ENCODE data around the gene CCNC. TPM values are rescaled to one million over a fixed set of nuclear protein-coding genes. Genes with fewer than 3 reads are reported as not detected.

The CCNC gene
- total RNA-seq, 1 donor from 2014 or later = 49.3 TPM

DNA sequence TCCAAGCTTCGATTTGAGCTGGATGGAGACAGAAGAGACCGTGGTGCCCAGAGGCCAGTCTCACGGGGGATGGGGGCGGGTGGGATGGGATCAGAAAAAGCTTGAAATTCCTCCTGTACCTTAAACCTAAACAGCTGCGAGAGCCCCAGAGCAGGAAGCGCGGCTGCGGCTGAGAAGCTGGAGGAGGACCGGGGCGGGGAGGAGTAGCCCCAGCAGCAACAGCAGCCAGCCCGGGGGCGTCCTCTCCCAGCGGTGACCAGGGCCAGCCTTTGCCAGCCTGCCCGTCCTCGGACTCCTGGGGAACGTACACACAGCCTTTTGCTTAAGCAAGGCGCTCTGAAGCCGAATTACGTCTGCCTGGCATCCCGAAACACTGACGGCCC lies 20.8 kb upstream of the CCNC start:
- Mint-ChIP-seq H3K27ac (ENCODE audit: unreplicated experiment) (peak overlapping the region; percentile 87), H3K36me3 (ENCODE audit: unreplicated experiment) (peaks cover 4% of the 10 kb centered on the region), H3K4me3 (ENCODE audit: unreplicated experiment) (peak overlapping the region; percentile 89), H3K9me3 (ENCODE audit: unreplicated experiment) (peaks cover 18% of the 10 kb centered on the region), H3K4me1 (ENCODE audit: low read depth, unreplicated experiment) (peaks cover 27% of the 10 kb centered on the region), H3K27me3 (ENCODE audit: unreplicated experiment) (peaks cover 20% of the 10 kb centered on the region)
- TF ChIP-seq, protein P1, sequence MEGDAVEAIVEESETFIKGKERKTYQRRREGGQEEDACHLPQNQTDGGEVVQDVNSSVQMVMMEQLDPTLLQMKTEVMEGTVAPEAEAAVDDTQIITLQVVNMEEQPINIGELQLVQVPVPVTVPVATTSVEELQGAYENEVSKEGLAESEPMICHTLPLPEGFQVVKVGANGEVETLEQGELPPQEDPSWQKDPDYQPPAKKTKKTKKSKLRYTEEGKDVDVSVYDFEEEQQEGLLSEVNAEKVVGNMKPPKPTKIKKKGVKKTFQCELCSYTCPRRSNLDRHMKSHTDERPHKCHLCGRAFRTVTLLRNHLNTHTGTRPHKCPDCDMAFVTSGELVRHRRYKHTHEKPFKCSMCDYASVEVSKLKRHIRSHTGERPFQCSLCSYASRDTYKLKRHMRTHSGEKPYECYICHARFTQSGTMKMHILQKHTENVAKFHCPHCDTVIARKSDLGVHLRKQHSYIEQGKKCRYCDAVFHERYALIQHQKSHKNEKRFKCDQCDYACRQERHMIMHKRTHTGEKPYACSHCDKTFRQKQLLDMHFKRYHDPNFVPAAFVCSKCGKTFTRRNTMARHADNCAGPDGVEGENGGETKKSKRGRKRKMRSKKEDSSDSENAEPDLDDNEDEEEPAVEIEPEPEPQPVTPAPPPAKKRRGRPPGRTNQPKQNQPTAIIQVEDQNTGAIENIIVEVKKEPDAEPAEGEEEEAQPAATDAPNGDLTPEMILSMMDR (IDR thresholded peaks at IDR 0.05; ENCODE audit: partially characterized antibody, unreplicated experiment) = no peak
- DNase-seq = peak; percentile 50

DNA sequence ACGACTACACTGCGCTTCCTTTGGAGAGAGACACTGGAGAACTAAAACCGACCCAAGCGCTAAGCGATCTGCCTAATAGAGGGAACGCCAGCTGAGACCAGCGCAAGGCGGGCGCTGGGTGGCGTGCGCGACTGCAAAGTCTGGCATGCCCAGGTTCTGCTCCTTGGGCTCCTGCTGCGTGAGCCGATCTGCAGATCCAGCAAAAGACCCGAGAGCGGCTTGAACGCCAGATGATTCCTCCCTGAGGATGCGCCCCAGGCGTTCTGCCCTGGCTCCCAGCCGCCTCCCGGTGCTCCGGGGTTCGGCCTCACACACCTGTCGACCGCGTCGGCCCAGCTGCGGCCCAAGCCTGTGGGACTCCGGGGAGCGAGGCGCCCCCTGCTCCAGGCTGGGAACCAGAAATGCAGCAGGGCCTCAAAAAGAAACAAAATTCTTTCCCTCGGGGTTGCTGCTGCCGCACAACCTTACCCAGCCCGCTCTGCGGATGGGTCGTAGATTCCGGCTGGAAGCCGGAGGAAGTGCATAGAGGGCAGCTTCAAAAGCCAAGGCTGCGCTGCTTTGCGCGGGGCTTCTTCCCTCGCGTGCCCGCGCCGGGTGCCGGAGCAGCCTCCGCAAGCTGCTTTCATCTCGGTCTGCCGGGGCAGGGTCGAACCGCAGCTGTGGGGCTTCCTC lies 20.3 kb upstream of the CCNC start:
- peak overlapping the region; percentile 87 for H3K27ac Mint-ChIP-seq (ENCODE audit: unreplicated experiment)
- H3K27me3 Mint-ChIP-seq (ENCODE audit: unreplicated experiment) = peaks cover 19% of the 10 kb centered on the region
- H3K9me3 Mint-ChIP-seq (ENCODE audit: unreplicated experiment) = peaks cover 18% of the 10 kb centered on the region
- peaks cover 26% of the 10 kb centered on the region for H3K4me1 Mint-ChIP-seq (ENCODE audit: low read depth, unreplicated experiment)
- peak overlapping the region; percentile 89 for H3K4me3 Mint-ChIP-seq (ENCODE audit: unreplicated experiment)
- peak; percentile 86 for DNase-seq
- TF ChIP-seq, protein P1 (IDR thresholded peaks at IDR 0.05; ENCODE audit: partially characterized antibody, unreplicated experiment) = no peak
- peaks cover 4% of the 10 kb centered on the region for H3K36me3 Mint-ChIP-seq (ENCODE audit: unreplicated experiment)

DNA sequence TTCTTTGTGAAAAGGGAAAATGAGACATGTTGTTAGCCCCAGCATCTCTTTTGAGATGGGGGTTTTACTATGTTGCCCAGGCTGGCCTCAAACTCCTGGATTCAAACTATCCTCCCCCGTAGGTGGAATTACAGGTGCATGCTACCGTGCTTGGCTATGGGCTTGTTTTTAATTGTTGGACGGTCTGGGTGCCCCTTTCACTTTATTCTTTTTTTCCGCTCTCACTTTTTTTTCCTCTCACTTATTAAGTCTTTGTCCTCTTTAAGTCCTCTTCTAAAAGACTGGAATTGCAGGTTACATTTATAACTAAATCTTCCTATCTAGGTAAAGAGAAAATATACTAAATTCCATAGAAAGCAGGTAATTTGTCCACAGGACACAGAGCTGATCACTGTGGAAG lies 19.3 kb upstream of the CCNC start:
- Mint-ChIP-seq H3K4me1 (ENCODE audit: low read depth, unreplicated experiment) (peaks cover 23% of the 10 kb centered on the region), H3K9me3 (ENCODE audit: unreplicated experiment) (peaks cover 18% of the 10 kb centered on the region), H3K27me3 (ENCODE audit: unreplicated experiment) (peaks cover 17% of the 10 kb centered on the region), H3K27ac (ENCODE audit: unreplicated experiment) (no peak overlapping the region), H3K36me3 (ENCODE audit: unreplicated experiment) (peaks cover 4% of the 10 kb centered on the region), H3K4me3 (ENCODE audit: unreplicated experiment) (no peak overlapping the region)
- TF ChIP-seq, protein P1 (IDR thresholded peaks at IDR 0.05; ENCODE audit: partially characterized antibody, unreplicated experiment) = no peak
- DNase-seq = no peak

DNA sequence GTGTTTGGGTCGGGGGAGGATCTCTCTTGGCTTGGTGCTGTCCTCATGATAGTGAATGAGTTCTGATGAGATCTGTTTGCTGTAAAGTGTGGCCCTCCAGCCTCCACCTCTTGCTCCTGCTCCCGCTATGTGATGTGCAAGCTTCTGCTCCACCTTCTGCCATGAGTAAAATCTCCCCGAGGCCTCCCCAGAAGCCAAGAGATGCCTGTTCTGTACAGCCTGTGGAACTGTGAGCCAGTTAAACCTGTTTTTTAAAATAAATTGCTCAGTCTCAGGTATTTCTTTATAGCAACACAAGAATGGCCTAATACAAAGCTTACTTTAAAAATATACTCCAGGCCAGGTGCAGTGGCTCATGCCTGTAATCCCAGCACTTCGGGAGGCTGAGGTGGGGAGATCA lies 11.3 kb upstream of the CCNC start:
- TF ChIP-seq, protein P1 (IDR thresholded peaks at IDR 0.05; ENCODE audit: partially characterized antibody, unreplicated experiment) = no peak
- Mint-ChIP-seq H3K27ac (ENCODE audit: unreplicated experiment) (no peak overlapping the region), H3K27me3 (ENCODE audit: unreplicated experiment) (no peaks in the 10 kb centered on the region), H3K4me1 (ENCODE audit: low read depth, unreplicated experiment) (no peaks in the 10 kb centered on the region), H3K4me3 (ENCODE audit: unreplicated experiment) (no peak overlapping the region), H3K36me3 (ENCODE audit: unreplicated experiment) (no peaks in the 10 kb centered on the region), H3K9me3 (ENCODE audit: unreplicated experiment) (peaks cover 2% of the 10 kb centered on the region)
- DNase-seq = no peak

DNA sequence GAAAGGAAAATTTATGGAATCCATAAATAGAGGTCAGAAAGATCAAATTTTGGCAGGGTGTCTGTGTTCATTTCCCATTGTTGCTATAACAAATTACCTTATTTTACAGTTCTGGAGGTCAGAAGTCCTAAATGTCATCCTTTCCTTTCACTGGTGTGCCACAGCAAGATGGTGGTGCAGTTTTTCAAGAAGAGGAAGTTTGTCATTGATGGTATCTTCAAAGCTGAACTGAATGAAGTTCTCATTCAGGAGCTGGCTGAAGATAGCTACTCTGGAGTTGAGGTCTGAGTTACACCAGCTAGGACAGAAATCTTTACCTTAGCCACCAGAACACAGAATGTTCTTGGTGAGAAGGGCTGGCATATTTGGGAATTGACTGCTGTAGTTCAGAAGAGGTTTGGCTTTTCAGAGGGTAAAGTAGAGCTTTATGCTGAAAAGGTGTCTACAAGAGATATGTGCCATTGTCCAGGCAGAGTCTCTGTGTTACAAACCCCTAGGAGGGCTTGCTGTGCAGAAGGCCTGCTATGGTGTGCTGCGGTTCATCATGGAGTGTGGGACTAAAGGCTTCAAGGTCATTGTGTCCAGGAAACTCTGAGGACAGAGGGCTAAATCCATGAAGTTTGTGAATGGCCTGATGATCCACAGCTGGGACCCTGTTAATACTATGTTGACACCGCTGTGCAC lies 7.2 kb upstream of the CCNC start:
- H3K4me1 Mint-ChIP-seq (ENCODE audit: low read depth, unreplicated experiment) = no peaks in the 10 kb centered on the region
- no peak overlapping the region for H3K4me3 Mint-ChIP-seq (ENCODE audit: unreplicated experiment)
- H3K27me3 Mint-ChIP-seq (ENCODE audit: unreplicated experiment) = no peaks in the 10 kb centered on the region
- H3K36me3 Mint-ChIP-seq (ENCODE audit: unreplicated experiment) = no peaks in the 10 kb centered on the region
- DNase-seq = no peak
- no peak overlapping the region for H3K27ac Mint-ChIP-seq (ENCODE audit: unreplicated experiment)
- H3K9me3 Mint-ChIP-seq (ENCODE audit: unreplicated experiment) = peaks cover 2% of the 10 kb centered on the region
- TF ChIP-seq, protein P1 (IDR thresholded peaks at IDR 0.05; ENCODE audit: partially characterized antibody, unreplicated experiment) = no peak

All from glutamatergic neuron (in vitro differentiated cells).